RWPE2 (cell line): Measurements from ENCODE around the gene ANKDD1A.

ENCODE experiments used
- ATAC-seq: fragments of 200-7000 bp; cut with Tn5 transposase; 3 replicates; pipeline ENCODE4 v1.9.1; 2021; ENCODE audit warnings: low read depth
- DNase-seq: peaks from one replicate; pipeline ENCODE4 v3.0.0-alpha.2; 2020; ENCODE audit warnings: low spot score
- H3K27ac ChIP-seq: fragments of 450-650 bp; 2 replicates; pipeline ENCODE4 v1.5.1; 2017; ENCODE audit warnings: mild to moderate bottlenecking; ENCODE audit not compliant: poor library complexity, severe bottlenecking
- H3K27me3 ChIP-seq: fragments of 250-450 bp; sonication (Bioruptor Pico); 2 replicates; pipeline ENCODE4 v1.5.1; 2021; ENCODE audit warnings: mild to moderate bottlenecking, moderate library complexity; ENCODE audit not compliant: insufficient read depth, poor library complexity, severe bottlenecking
- H3K36me3 ChIP-seq: fragments of 250-450 bp; sonication (Bioruptor Pico); 2 replicates; pipeline ENCODE4 v1.5.1; 2020; ENCODE audit warnings: low read depth, mild to moderate bottlenecking, moderate library complexity
- H3K4me1 ChIP-seq: fragments of 250-450 bp; sonication (Bioruptor Pico); 2 replicates; pipeline ENCODE4 v1.5.1; 2021; ENCODE audit warnings: mild to moderate bottlenecking, moderate library complexity; ENCODE audit not compliant: insufficient read depth, poor library complexity, severe bottlenecking
- H3K4me3 ChIP-seq: fragments of 250-450 bp; sonication (Bioruptor Pico); 2 replicates; pipeline ENCODE4 v1.5.1; 2021; ENCODE audit warnings: mild to moderate bottlenecking, moderate library complexity; ENCODE audit not compliant: severe bottlenecking
- H3K9me3 ChIP-seq: fragments of 250-450 bp; sonication (Bioruptor Pico); 2 replicates; pipeline ENCODE4 v1.5.1; 2021; ENCODE audit warnings: mild to moderate bottlenecking, moderate library complexity; ENCODE audit not compliant: severe bottlenecking
- CTCF ChIP-seq: fragments of 450-650 bp; IDR thresholded peaks from one replicate; pipeline ENCODE4 v1.5.1; 2017; ENCODE audit warnings: mild to moderate bottlenecking, moderate library complexity; ENCODE audit not compliant: poor library complexity, severe bottlenecking

ANKDD1A gene

GRCh38 chr15:64907991-64908390 lies 3.7 kb upstream of the ANKDD1A start:
- ATAC-seq (no peak), DNase-seq (no peak)
- no peak for TF ChIP-seq CTCF
- no peak overlapping the region for H3K4me3 ChIP-seq
- H3K27me3 ChIP-seq, result no peaks in the 10 kb centered on the region
- no peaks in the 10 kb centered on the region for H3K4me1 ChIP-seq
- no peak overlapping the region for H3K27ac ChIP-seq
- no peaks in the 10 kb centered on the region for H3K9me3 ChIP-seq
- no peaks in the 10 kb centered on the region for H3K36me3 ChIP-seq

GRCh38 chr15:64909546-64909945 lies 2.2 kb upstream of the ANKDD1A start:
- no peak for DNase-seq
- TF ChIP-seq CTCF, result no peak
- no peak for ATAC-seq
- Histone ChIP-seq H3K9me3 (no peaks in the 10 kb centered on the region), H3K27me3 (no peaks in the 10 kb centered on the region), H3K36me3 (no peaks in the 10 kb centered on the region), H3K4me3 (no peak overlapping the region), H3K27ac (no peak overlapping the region), H3K4me1 (no peaks in the 10 kb centered on the region)

- Histone ChIP-seq H3K27ac (no peak overlapping the region), H3K9me3 (no peaks in the 10 kb centered on the region), H3K36me3 (no peaks in the 10 kb centered on the region), H3K27me3 (no peaks in the 10 kb centered on the region), H3K4me3 (no peak overlapping the region), H3K4me1 (no peaks in the 10 kb centered on the region)
- DNase-seq (no peak), ATAC-seq (no peak)
- no peak for TF ChIP-seq CTCF
These were observed 950 bp downstream of the ANKDD1A start for GRCh38 chr15:64912379-64913325.

- H3K4me1 ChIP-seq, result no peaks in the 10 kb centered on the region
- no peak overlapping the region for H3K27ac ChIP-seq
- H3K4me3 ChIP-seq, result no peak overlapping the region
- H3K36me3 ChIP-seq, result no peaks in the 10 kb centered on the region
- TF ChIP-seq CTCF, result no peak
- no peaks in the 10 kb centered on the region for H3K9me3 ChIP-seq
- no peak for DNase-seq
- ATAC-seq, result no peak
- no peaks in the 10 kb centered on the region for H3K27me3 ChIP-seq
These were observed 4.0 kb downstream of the ANKDD1A start for GRCh38 chr15:64915518-64916227.
